Measurements from ENCODE around the gene NOXA1. TPM values are rescaled to one million over a fixed set of nuclear protein-coding genes. Genes with fewer than 3 reads are reported as not detected.

NOXA1 gene
- total RNA-seq, 1 experiment from 2014 or later: 8.2 TPM

GRCh38 chr9:137434498-137435380, 11.5 kb downstream of the NOXA1 start:
- CTCF ChIA-PET: interaction anchor here (0.6 kb wide), 1 partner anchor 198 kb away, joined by 3 read pairs; no protein-coding TSS in a partner anchor
- H3K36me3 Mint-ChIP-seq (ENCODE audit: insufficient read depth, unreplicated experiment): peaks cover 8% of the 10 kb centered on the region
- DNase-seq (ENCODE audit: unreplicated experiment): no peak
- intact Hi-C loops (cut with micrococcal nuclease): no loop called here
- H3K4me1 Mint-ChIP-seq (ENCODE audit: insufficient read depth, unreplicated experiment): no peaks in the 10 kb centered on the region
- no peaks in the 10 kb centered on the region for H3K9me3 Mint-ChIP-seq (ENCODE audit: unreplicated experiment)
- TF ChIP-seq CTCF (IDR thresholded peaks at IDR 0.05; ENCODE audit: unreplicated experiment): no peak
- no TSS peak for BruUV-seq (replicated peaks)
- POLR2A ChIA-PET: interaction anchor here (3.3 to 3.9 kb wide), 2 partner anchors 8 to 10 kb away, joined by 12 to 14 read pairs; partner anchors contain the start of gene ENTPD8
- no peak overlapping the region for H3K4me3 Mint-ChIP-seq (ENCODE audit: unreplicated experiment)
- H3K27me3 Mint-ChIP-seq (ENCODE audit: insufficient read depth, unreplicated experiment): no peaks in the 10 kb centered on the region
- no peak overlapping the region for H3K27ac Mint-ChIP-seq (ENCODE audit: low read depth, unreplicated experiment)

- Mint-ChIP-seq H3K9me3 (ENCODE audit: unreplicated experiment) (no peaks in the 10 kb centered on the region), H3K4me3 (ENCODE audit: unreplicated experiment) (no peak overlapping the region), H3K27ac (ENCODE audit: low read depth, unreplicated experiment) (no peak overlapping the region), H3K27me3 (ENCODE audit: insufficient read depth, unreplicated experiment) (no peaks in the 10 kb centered on the region), H3K36me3 (ENCODE audit: insufficient read depth, unreplicated experiment) (peaks cover 8% of the 10 kb centered on the region), H3K4me1 (ENCODE audit: insufficient read depth, unreplicated experiment) (no peaks in the 10 kb centered on the region)
- DNase-seq (ENCODE audit: unreplicated experiment): no peak
- intact Hi-C loops (cut with micrococcal nuclease): no loop called here
- CTCF ChIA-PET: interaction anchor here (0.6 kb wide), 1 partner anchor 199 kb away, joined by 3 read pairs; no protein-coding TSS in a partner anchor
- POLR2A ChIA-PET: interaction anchor here (3.9 kb wide), 1 partner anchor 11 kb away, joined by 12 read pairs; no protein-coding TSS in a partner anchor
- no peak for TF ChIP-seq CTCF (IDR thresholded peaks at IDR 0.05; ENCODE audit: unreplicated experiment)
- BruUV-seq (replicated peaks): no TSS peak
Measured at GRCh38 chr9:137435381-137435891, 12.2 kb downstream of the NOXA1 start.

GRCh38 chr9:137435980-137436760, 13.0 kb downstream of the NOXA1 start:
- H3K27me3 Mint-ChIP-seq (ENCODE audit: insufficient read depth, unreplicated experiment): no peaks in the 10 kb centered on the region
- no TSS peak for BruUV-seq (replicated peaks)
- H3K4me3 Mint-ChIP-seq (ENCODE audit: unreplicated experiment): no peak overlapping the region
- ChIA-PET POLR2A (interaction anchor here (1.1 to 3.9 kb wide), 2 partner anchors 11 to 13 kb away, joined by 3 to 12 read pairs; partner anchors contain the start of genes EXD3 and NOXA1), CTCF (no interaction called here)
- H3K4me1 Mint-ChIP-seq (ENCODE audit: insufficient read depth, unreplicated experiment): no peaks in the 10 kb centered on the region
- H3K36me3 Mint-ChIP-seq (ENCODE audit: insufficient read depth, unreplicated experiment): peaks cover 8% of the 10 kb centered on the region
- intact Hi-C loops (cut with micrococcal nuclease): no loop called here
- H3K9me3 Mint-ChIP-seq (ENCODE audit: unreplicated experiment): no peaks in the 10 kb centered on the region
- TF ChIP-seq CTCF (IDR thresholded peaks at IDR 0.05; ENCODE audit: unreplicated experiment): no peak
- DNase-seq (ENCODE audit: unreplicated experiment): peak; percentile 91
- H3K27ac Mint-ChIP-seq (ENCODE audit: low read depth, unreplicated experiment): no peak overlapping the region

Data from MCF 10A (cell line).